Neural crest cell (in vitro differentiated cells): ENCODE measurements around the gene EFCAB13. TPM values are rescaled to one million over a fixed set of nuclear protein-coding genes. Genes with fewer than 3 reads are reported as not detected.
A peak's percentile ranks its signal among the peaks of the same experiment; 100 is the strongest.

Experiments
- DNase-seq: peaks from one replicate; pipeline ENCODE4 v3.0.0; 2021; ENCODE audit warnings: low read depth, mixed read lengths, low spot score
- H3K27ac Mint-ChIP-seq: one replicate; pipeline ENCODE4 v1.8.0; 2021; ENCODE audit warnings: mild to moderate bottlenecking, mixed read lengths; ENCODE audit not compliant: unreplicated experiment
- H3K27me3 Mint-ChIP-seq: 2 replicates; pipeline ENCODE4 v1.8.0; 2021; ENCODE audit warnings: low read depth, mild to moderate bottlenecking, mixed read lengths
- H3K36me3 Mint-ChIP-seq: 2 replicates; pipeline ENCODE4 v1.8.0; 2021; ENCODE audit warnings: low read depth, mild to moderate bottlenecking, mixed read lengths
- H3K4me1 Mint-ChIP-seq: 2 replicates; pipeline ENCODE4 v1.8.0; 2021; ENCODE audit warnings: mixed read lengths
- H3K4me3 Mint-ChIP-seq: one replicate; pipeline ENCODE4 v1.8.0; 2021; ENCODE audit warnings: mild to moderate bottlenecking, mixed read lengths
- H3K9me3 Mint-ChIP-seq: 2 replicates; pipeline ENCODE4 v1.8.0; 2021; ENCODE audit warnings: mixed read lengths
- total RNA-seq: library from RNA; stranded (reverse); gene quantifications from 2 replicates; pipeline ENCODE4 v1.2.1, GENCODE V29; 2021
- TF ChIP-seq, protein P1 (sequence below): fragments of 200-600 bp; sonication (generic); conservative IDR thresholded peaks from 2 replicates; pipeline ENCODE4 v1.5.0; 2021; ENCODE audit warnings: antibody characterized with exemption, mild to moderate bottlenecking

The EFCAB13 gene
- total RNA-seq, 1 donor from 2014 or later: 2.2 TPM

DNA sequence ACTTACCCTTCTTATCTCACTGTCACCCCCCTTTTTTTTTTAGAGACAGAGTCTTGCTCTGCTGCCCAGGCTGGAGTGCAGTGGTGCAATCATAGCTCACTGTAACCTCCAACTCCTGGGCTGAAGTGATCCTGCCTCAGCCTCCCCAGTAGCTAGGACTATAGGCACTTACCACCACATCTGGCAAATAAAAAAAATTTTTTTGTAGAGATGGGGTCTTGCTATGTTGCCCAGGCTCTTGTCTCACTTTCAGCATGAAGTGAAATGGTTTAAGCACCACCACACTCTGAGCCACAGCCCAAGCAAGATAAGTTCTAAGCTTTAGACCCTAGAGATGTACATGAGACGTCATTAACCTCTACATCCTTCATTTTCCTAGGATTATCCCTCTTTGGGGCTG lies 34.5 kb upstream of the EFCAB13 start:
- Mint-ChIP-seq H3K9me3 (peaks cover 2% of the 10 kb centered on the region), H3K4me3 (no peak overlapping the region), H3K27ac (no peak overlapping the region), H3K36me3 (no peaks in the 10 kb centered on the region), H3K27me3 (peaks cover 5% of the 10 kb centered on the region), H3K4me1 (peaks cover 4% of the 10 kb centered on the region)
- TF ChIP-seq, protein P1, sequence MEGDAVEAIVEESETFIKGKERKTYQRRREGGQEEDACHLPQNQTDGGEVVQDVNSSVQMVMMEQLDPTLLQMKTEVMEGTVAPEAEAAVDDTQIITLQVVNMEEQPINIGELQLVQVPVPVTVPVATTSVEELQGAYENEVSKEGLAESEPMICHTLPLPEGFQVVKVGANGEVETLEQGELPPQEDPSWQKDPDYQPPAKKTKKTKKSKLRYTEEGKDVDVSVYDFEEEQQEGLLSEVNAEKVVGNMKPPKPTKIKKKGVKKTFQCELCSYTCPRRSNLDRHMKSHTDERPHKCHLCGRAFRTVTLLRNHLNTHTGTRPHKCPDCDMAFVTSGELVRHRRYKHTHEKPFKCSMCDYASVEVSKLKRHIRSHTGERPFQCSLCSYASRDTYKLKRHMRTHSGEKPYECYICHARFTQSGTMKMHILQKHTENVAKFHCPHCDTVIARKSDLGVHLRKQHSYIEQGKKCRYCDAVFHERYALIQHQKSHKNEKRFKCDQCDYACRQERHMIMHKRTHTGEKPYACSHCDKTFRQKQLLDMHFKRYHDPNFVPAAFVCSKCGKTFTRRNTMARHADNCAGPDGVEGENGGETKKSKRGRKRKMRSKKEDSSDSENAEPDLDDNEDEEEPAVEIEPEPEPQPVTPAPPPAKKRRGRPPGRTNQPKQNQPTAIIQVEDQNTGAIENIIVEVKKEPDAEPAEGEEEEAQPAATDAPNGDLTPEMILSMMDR: no peak
- no peak for DNase-seq

DNA sequence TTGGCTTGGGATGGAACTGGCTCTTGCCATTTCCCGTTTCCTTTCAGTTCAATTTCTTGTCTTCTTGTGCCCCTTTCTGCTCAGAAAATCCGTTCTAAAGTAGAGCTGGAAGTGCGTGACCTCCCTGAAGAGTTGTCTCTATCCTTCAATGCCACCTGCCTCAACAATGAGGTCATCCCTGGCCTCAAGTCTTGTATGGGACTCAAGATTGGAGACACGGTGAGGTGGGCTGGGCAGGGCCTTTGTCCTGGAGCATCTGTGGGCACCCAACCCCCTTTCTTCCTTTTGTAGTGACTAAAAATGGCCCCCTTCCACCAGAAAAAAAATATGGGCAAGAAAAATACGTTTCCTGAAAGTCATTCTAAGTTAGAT lies 32.9 kb upstream of the EFCAB13 start:
- no peaks in the 10 kb centered on the region for H3K36me3 Mint-ChIP-seq
- peaks cover 5% of the 10 kb centered on the region for H3K27me3 Mint-ChIP-seq
- DNase-seq: no peak
- TF ChIP-seq, protein P1: no peak
- H3K27ac Mint-ChIP-seq: no peak overlapping the region
- H3K9me3 Mint-ChIP-seq: peaks cover 2% of the 10 kb centered on the region
- H3K4me1 Mint-ChIP-seq: peaks cover 18% of the 10 kb centered on the region
- H3K4me3 Mint-ChIP-seq: no peak overlapping the region

DNA sequence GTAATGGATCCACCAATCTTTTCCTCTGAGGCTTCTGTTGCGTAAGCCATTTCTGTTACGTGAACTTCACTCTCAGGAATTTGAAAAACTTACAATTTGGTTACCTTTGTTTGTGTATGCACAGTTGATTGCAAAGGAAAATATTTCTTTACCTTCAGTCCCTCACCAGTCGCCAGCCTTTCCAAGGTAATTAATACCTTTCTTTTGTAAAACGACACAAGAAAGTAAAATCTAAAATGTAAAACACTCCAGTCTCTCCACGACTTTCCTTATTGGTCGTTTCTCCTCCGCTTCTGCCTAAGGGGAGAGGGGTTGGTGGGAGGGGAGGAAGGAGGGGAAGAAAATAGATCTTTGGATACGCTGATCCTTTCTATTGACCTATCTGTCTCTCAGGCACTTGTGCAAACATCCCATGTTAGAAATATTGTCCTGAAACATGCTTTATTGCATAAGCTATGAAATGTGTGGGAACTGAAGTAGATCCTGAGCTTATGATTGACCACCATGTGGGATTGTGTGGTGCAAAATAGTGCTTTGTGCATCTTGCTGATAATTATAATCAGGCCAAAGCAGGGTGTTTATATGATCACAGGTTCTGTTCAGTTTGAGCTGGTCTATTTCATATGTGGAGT lies 32.4 kb upstream of the EFCAB13 start:
- Mint-ChIP-seq H3K36me3 (no peaks in the 10 kb centered on the region), H3K4me1 (peaks cover 23% of the 10 kb centered on the region), H3K27me3 (peaks cover 5% of the 10 kb centered on the region), H3K4me3 (no peak overlapping the region), H3K27ac (no peak overlapping the region), H3K9me3 (peaks cover 2% of the 10 kb centered on the region)
- DNase-seq: no peak
- TF ChIP-seq, protein P1: no peak

DNA sequence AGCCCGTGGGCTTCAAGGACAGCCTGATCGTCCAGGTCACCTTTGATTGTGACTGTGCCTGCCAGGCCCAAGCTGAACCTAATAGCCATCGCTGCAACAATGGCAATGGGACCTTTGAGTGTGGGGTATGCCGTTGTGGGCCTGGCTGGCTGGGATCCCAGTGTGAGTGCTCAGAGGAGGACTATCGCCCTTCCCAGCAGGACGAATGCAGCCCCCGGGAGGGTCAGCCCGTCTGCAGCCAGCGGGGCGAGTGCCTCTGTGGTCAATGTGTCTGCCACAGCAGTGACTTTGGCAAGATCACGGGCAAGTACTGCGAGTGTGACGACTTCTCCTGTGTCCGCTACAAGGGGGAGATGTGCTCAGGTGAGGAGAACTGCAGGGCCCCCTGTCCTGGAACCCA lies 31.5 kb upstream of the EFCAB13 start:
- H3K9me3 Mint-ChIP-seq: peaks cover 2% of the 10 kb centered on the region
- peaks cover 32% of the 10 kb centered on the region for H3K4me1 Mint-ChIP-seq
- DNase-seq: no peak

DNA sequence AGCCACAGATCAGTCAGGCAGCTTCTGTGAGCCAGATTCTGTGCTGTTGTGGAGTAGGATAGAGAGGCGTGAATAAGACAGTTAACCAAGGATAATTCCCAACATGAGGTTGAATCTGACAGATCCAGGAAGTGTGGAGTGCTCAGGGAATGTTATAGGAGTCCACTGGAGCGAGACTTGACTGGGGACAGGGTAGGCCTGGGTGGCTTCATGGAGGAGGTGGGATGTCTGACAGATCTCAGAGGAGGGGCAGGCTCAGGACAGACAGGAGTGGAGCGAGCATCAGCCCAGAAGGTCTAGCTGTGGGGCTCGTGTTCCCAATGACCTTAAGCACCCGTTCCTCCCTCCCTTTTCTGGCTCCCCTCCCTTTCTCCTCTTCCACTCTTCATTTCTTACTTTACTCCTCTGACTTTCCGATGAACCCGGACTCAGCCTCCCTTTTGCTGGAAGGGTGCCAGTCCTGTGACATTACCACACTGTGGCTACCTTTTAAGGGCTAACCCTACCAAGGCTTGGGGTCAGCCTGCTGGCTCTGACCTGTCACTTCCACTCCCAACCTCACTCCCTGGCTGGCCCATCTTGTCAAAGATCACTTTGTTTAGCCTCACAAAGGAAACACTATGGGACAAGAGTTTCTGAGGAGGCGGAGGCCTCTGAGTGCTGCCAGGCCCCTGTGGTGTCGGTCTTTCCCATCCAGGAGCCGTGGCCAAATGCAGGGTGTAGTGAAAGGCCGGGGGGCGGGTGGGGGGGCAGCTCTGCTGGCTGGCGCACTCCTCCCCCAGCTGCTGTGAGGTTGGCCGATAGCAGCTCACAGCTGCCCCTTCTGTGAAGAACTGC lies 28.5 kb upstream of the EFCAB13 start:
- Mint-ChIP-seq H3K4me3 (no peak overlapping the region), H3K27me3 (peaks cover 10% of the 10 kb centered on the region), H3K27ac (peak overlapping the region; percentile 85), H3K4me1 (peaks cover 37% of the 10 kb centered on the region), H3K9me3 (peaks cover 2% of the 10 kb centered on the region), H3K36me3 (no peaks in the 10 kb centered on the region)
- DNase-seq: peak; percentile 45
- TF ChIP-seq, protein P1: no peak

More for the DNA sequence above, 31.5 kb upstream of the EFCAB13 start:
- TF ChIP-seq, protein P1: no peak
- H3K27me3 Mint-ChIP-seq: peaks cover 5% of the 10 kb centered on the region
- no peak overlapping the region for H3K4me3 Mint-ChIP-seq
- no peak overlapping the region for H3K27ac Mint-ChIP-seq
- H3K36me3 Mint-ChIP-seq: no peaks in the 10 kb centered on the region
